Measurements from ENCODE around the gene POMP.

DNA sequence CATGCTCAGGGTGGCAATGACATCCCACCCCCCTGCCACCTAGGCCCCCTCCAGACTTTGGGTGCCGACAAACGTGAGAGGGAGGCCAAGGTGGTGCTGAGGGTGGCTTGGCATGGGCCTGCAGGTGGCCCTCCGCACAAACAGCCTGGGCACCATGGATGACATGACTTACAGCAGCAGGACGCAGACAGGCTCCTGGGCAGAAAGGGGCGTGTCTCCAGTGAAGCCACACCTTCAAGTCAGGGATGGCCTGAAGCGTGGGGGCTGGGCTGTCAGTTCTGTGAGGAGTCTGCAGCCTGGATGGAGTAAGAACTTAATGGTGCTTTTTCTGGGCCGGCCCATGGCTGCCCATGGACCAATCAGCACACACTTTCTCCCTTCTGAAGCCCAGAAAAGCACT lies 25.3 kb downstream of the POMP start:
- TF ChIP-seq, protein P1, sequence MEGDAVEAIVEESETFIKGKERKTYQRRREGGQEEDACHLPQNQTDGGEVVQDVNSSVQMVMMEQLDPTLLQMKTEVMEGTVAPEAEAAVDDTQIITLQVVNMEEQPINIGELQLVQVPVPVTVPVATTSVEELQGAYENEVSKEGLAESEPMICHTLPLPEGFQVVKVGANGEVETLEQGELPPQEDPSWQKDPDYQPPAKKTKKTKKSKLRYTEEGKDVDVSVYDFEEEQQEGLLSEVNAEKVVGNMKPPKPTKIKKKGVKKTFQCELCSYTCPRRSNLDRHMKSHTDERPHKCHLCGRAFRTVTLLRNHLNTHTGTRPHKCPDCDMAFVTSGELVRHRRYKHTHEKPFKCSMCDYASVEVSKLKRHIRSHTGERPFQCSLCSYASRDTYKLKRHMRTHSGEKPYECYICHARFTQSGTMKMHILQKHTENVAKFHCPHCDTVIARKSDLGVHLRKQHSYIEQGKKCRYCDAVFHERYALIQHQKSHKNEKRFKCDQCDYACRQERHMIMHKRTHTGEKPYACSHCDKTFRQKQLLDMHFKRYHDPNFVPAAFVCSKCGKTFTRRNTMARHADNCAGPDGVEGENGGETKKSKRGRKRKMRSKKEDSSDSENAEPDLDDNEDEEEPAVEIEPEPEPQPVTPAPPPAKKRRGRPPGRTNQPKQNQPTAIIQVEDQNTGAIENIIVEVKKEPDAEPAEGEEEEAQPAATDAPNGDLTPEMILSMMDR (IDR thresholded peaks at IDR 0.05) = no peak
- no peak for TF ChIP-seq POLR2A (IDR thresholded peaks at IDR 0.05)

Measured in right lobe of liver (tissue), 4 donors.